Breast epithelium (tissue), 3 donors: ENCODE results near the gene CAVIN4.

Experiments used
- POLR2A ChIP-seq: fragments of 450-650 bp; IDR thresholded peaks from one replicate; pipeline ENCODE4 v1.6.1; 2016; ENCODE audit warnings: antibody characterized with exemption, mild to moderate bottlenecking, moderate library complexity
- TF ChIP-seq, protein P1 (sequence below), 3 donors: fragments of 450-650 bp; IDR thresholded peaks; one replicate each; pipeline ENCODE4 v1.5.1; 2016 to 2017; ENCODE audit warnings: antibody characterized with exemption in 3 of 3, mild to moderate bottlenecking in 3 of 3, moderate library complexity in 3 of 3

DNA sequence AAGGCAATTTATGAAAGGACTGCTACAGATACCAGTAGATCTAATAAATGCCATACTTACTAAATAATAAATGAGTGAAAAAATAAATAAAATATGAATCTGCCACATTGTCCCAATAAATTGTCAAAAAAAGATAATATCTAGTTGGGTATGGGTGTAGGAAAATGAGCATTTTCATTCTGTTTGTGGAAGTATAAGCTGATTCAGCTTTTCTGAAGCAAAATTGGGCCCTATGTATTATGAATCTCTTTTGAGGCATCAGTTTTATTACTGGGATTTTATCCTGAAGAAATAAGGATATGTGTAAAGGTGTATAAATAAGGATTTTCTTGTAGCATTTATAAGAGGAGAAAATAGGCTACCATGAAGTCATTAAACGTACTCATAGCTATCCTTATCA lies 46.1 kb downstream of the CAVIN4 start:
- TF ChIP-seq, protein P1, sequence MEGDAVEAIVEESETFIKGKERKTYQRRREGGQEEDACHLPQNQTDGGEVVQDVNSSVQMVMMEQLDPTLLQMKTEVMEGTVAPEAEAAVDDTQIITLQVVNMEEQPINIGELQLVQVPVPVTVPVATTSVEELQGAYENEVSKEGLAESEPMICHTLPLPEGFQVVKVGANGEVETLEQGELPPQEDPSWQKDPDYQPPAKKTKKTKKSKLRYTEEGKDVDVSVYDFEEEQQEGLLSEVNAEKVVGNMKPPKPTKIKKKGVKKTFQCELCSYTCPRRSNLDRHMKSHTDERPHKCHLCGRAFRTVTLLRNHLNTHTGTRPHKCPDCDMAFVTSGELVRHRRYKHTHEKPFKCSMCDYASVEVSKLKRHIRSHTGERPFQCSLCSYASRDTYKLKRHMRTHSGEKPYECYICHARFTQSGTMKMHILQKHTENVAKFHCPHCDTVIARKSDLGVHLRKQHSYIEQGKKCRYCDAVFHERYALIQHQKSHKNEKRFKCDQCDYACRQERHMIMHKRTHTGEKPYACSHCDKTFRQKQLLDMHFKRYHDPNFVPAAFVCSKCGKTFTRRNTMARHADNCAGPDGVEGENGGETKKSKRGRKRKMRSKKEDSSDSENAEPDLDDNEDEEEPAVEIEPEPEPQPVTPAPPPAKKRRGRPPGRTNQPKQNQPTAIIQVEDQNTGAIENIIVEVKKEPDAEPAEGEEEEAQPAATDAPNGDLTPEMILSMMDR (IDR thresholded peaks at IDR 0.05): no peak
- no peak for TF ChIP-seq POLR2A
